NOMO-1 treated with dmso at 0.1 percent for 144 hours (cell line): ENCODE results near the gene FADS6.

Experiments used
- DNase-seq: peaks from one replicate; lab custom pipeline; 2025; ENCODE audit not compliant: unreplicated experiment; lab: John Stamatoyannopoulos, UW

Gene FADS6

GRCh38 chr17:74892974-74893911 is at the start of gene FADS6:
Gene FADS6, minus strand, starts transcription at chr17:74893633. Its CDS starts 38 bp downstream, at chr17:74893595.
- no peak for DNase-seq

- no peak for DNase-seq
Measured at GRCh38 chr17:74941128-74941725, 47.8 kb upstream of the FADS6 start.

GRCh38 chr17:74939534-74939933 is 46.1 kb upstream of the FADS6 start:
- DNase-seq: no peak

- DNase-seq: no peak
Measured at GRCh38 chr17:74938194-74938950, 44.9 kb upstream of the FADS6 start.

GRCh38 chr17:74937064-74938051 is 43.9 kb upstream of the FADS6 start:
- no peak for DNase-seq

GRCh38 chr17:74936470-74936799 is 43.0 kb upstream of the FADS6 start:
- no peak for DNase-seq

- DNase-seq: no peak
Measured at GRCh38 chr17:74935585-74936469, 42.4 kb upstream of the FADS6 start, which contains the start of gene OTOP3. Gene OTOP3, plus strand, starts transcription at chr17:74935898. Its CDS starts 24 bp downstream, at chr17:74935922.

- DNase-seq: no peak
Measured at GRCh38 chr17:74935048-74935447, 41.6 kb upstream of the FADS6 start.

- no peak for DNase-seq
Measured at GRCh38 chr17:74930535-74931036, 37.2 kb upstream of the FADS6 start.

GRCh38 chr17:74928786-74929185 is 35.4 kb upstream of the FADS6 start:
- no peak for DNase-seq

- DNase-seq: no peak
Measured at GRCh38 chr17:74925242-74925641, 31.8 kb upstream of the FADS6 start.

- peak; percentile 49 for DNase-seq
Measured at GRCh38 chr17:74924250-74924948, 31.0 kb upstream of the FADS6 start, which contains the start of gene OTOP2. Gene OTOP2, plus strand, starts transcription at chr17:74924273. Its CDS starts 360 bp downstream, at chr17:74924633.

GRCh38 chr17:74923538-74924249 is 30.3 kb upstream of the FADS6 start:
- DNase-seq: peak; percentile 43

- no peak for DNase-seq
Measured at GRCh38 chr17:74922694-74923537, 29.5 kb upstream of the FADS6 start, which contains the start of gene USH1G. Gene USH1G, minus strand, starts transcription at chr17:74923255. Its CDS starts 182 bp downstream, at chr17:74923073.

GRCh38 chr17:74922172-74922571 is 28.7 kb upstream of the FADS6 start:
- no peak for DNase-seq

- DNase-seq: no peak
Measured at GRCh38 chr17:74921769-74922168, 28.3 kb upstream of the FADS6 start.
